ENCODE measurements around the gene MAP3K20. TPM values are rescaled to one million over a fixed set of nuclear protein-coding genes. Genes with fewer than 3 reads are reported as not detected.
"Not testable (repeated sequence)": the region's sequence is repeated elsewhere in the genome, so short reads cannot be mapped to it uniquely, and the experiment has no call there.

MAP3K20 gene
- total RNA-seq, 1 donor from 2014 or later: 429 TPM

- intact Hi-C loops (cut with micrococcal nuclease): no loop called here
- ATAC-seq: peak; percentile 37
- DNase-seq: no peak
Observed at GRCh38 chr2:173106959-173107628, 31.4 kb downstream of the MAP3K20 start.

GRCh38 chr2:173107629-173108022 is 32.0 kb downstream of the MAP3K20 start:
- ATAC-seq: peak; percentile 86

GRCh38 chr2:173109253-173110188 is 33.9 kb downstream of the MAP3K20 start:
- DNase-seq (no peak), ATAC-seq (no peak)
- intact Hi-C loops (cut with micrococcal nuclease): no loop called here

More at GRCh38 chr2:173107629-173108022, 32.0 kb downstream of the MAP3K20 start:
- DNase-seq: no peak
- intact Hi-C loops (cut with micrococcal nuclease): no loop called here

GRCh38 chr2:173117678-173118077 is 42.0 kb downstream of the MAP3K20 start:
- intact Hi-C loops (cut with micrococcal nuclease): no loop called here
- DNase-seq (no peak), ATAC-seq (no peak)

- DNase-seq (no peak), ATAC-seq (no peak)
- intact Hi-C loops (cut with micrococcal nuclease): no loop called here
Observed at GRCh38 chr2:173118395-173118794, 42.7 kb downstream of the MAP3K20 start.

- ATAC-seq: peak; percentile 82
- DNase-seq: peak; percentile 34
- intact Hi-C loops (cut with micrococcal nuclease): no loop called here
Observed at GRCh38 chr2:173119069-173119807, 43.6 kb downstream of the MAP3K20 start.

- ATAC-seq (no peak), DNase-seq (no peak)
- intact Hi-C loops (cut with micrococcal nuclease): no loop called here
Observed at GRCh38 chr2:173119944-173120343, 44.3 kb downstream of the MAP3K20 start.

GRCh38 chr2:173122936-173123335 is 47.3 kb downstream of the MAP3K20 start:
- no peak for ATAC-seq
- intact Hi-C loops (cut with micrococcal nuclease): no loop called here
- DNase-seq: no peak

GRCh38 chr2:173124441-173124840 is 48.8 kb downstream of the MAP3K20 start:
- ATAC-seq (peak; percentile 61), DNase-seq (no peak)
- intact Hi-C loops (cut with micrococcal nuclease): no loop called here

- no peak for ATAC-seq
- no peak for DNase-seq
- intact Hi-C loops (cut with micrococcal nuclease): no loop called here
Observed at GRCh38 chr2:173126819-173127218, 51.2 kb downstream of the MAP3K20 start.

- DNase-seq; ATAC-seq; intact Hi-C loops (cut with micrococcal nuclease): not testable (repeated sequence)
Observed at GRCh38 chr2:173128132-173128531, 52.5 kb downstream of the MAP3K20 start.

- ATAC-seq (peak; percentile 61), DNase-seq (no peak)
- intact Hi-C loops (cut with micrococcal nuclease): no loop called here
Observed at GRCh38 chr2:173130496-173131465, 55.1 kb downstream of the MAP3K20 start.

GRCh38 chr2:173132531-173132930 is 56.9 kb downstream of the MAP3K20 start:
- intact Hi-C loops (cut with micrococcal nuclease): no loop called here
- ATAC-seq: peak; percentile 16

GRCh38 chr2:173134703-173135102 is 59.1 kb downstream of the MAP3K20 start:
- DNase-seq (no peak), ATAC-seq (no peak)
- intact Hi-C loops (cut with micrococcal nuclease): no loop called here

More at GRCh38 chr2:173132531-173132930, 56.9 kb downstream of the MAP3K20 start:
- no peak for DNase-seq

- intact Hi-C loops (cut with micrococcal nuclease): no loop called here
- DNase-seq (no peak), ATAC-seq (peak; percentile 19)
Observed at GRCh38 chr2:173136067-173136466, 60.4 kb downstream of the MAP3K20 start.

- DNase-seq (no peak), ATAC-seq (no peak)
- intact Hi-C loops (cut with micrococcal nuclease): no loop called here
Observed at GRCh38 chr2:173136599-173136998, 61.0 kb downstream of the MAP3K20 start.

GRCh38 chr2:173137610-173138009 is 62.0 kb downstream of the MAP3K20 start:
- intact Hi-C loops (cut with micrococcal nuclease): no loop called here
- ATAC-seq: no peak

GRCh38 chr2:173138962-173139361 is 63.3 kb downstream of the MAP3K20 start:
- DNase-seq (no peak), ATAC-seq (peak; percentile 29)
- intact Hi-C loops (cut with micrococcal nuclease): no loop called here

More at GRCh38 chr2:173137610-173138009, 62.0 kb downstream of the MAP3K20 start:
- no peak for DNase-seq

Data from left ventricle myocardium superior (tissue), 1 donor.